Cerebellar cortex (tissue), 1 donor: Measurements from ENCODE around the gene SENP5.
"Not testable (repeated sequence)": the region's sequence is repeated elsewhere in the genome, so short reads cannot be mapped to it uniquely, and the experiment has no call there.

Experiments used
- DNase-seq: peaks from one replicate; pipeline ENCODE4 v3.0.0-alpha.2; 2015; ENCODE audit warnings: low spot score

The SENP5 gene, protein sequence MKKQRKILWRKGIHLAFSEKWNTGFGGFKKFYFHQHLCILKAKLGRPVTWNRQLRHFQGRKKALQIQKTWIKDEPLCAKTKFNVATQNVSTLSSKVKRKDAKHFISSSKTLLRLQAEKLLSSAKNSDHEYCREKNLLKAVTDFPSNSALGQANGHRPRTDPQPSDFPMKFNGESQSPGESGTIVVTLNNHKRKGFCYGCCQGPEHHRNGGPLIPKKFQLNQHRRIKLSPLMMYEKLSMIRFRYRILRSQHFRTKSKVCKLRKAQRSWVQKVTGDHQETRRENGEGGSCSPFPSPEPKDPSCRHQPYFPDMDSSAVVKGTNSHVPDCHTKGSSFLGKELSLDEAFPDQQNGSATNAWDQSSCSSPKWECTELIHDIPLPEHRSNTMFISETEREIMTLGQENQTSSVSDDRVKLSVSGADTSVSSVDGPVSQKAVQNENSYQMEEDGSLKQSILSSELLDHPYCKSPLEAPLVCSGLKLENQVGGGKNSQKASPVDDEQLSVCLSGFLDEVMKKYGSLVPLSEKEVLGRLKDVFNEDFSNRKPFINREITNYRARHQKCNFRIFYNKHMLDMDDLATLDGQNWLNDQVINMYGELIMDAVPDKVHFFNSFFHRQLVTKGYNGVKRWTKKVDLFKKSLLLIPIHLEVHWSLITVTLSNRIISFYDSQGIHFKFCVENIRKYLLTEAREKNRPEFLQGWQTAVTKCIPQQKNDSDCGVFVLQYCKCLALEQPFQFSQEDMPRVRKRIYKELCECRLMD

GRCh38 chr3:196867507-196868296 lies at the start of gene SENP5:
Gene SENP5, plus strand, starts transcription at chr3:196867920. Its CDS starts 17,262 bp downstream, at chr3:196885182.
- peak; percentile 88 for DNase-seq

DNA sequence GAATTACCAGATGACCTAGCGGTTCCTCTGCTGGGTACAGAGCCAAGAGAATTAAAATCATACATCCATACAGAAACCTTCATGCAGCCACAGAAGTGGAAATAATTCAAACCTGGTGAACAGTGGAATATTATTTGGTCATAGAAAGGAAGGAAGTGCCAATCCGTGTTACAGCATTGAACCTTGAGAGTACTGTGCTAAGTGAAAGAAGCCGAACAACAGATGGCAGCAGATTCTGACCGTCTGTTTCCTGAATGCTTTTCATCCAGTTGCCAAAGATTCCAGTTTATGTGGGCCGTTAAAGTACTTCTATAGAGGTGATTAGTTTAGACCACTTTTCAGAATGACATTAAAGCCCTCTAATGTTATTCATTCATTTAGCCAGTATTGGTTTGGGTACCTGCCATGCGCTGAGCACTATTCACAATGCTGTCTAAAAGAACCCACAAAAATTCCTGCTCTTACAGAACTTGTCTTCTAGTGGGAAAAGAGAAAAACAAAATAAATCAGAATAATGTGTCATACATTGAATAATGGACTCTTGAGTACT lies 45.8 kb upstream of the SENP5 start:
- DNase-seq, result no peak

DNA sequence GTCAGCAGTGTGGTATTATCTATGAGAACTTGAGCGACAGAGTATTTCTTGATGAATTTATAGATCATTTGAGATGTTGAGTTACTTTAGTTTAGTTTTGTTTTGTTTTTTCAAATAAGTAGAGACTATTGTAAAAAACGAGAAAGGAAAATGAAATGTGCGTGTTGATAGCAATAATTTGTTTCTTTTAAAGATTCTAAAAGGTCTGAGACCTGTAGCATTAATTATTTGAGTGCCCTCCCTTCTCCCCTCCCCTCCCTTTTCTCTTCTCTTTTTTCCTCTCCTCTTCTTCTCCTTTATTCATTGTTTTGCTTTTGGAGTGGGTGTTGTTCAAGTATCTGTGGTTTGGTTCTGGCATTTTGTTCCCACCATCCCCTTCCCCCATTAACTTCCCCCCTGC lies 38.1 kb upstream of the SENP5 start:
- DNase-seq, result not testable (repeated sequence)

GRCh38 chr3:196835086-196835485 lies 32.6 kb upstream of the SENP5 start:
- DNase-seq, result no peak

- DNase-seq, result not testable (repeated sequence)
Observed at GRCh38 chr3:196836626-196837025, 31.1 kb upstream of the SENP5 start.

DNA sequence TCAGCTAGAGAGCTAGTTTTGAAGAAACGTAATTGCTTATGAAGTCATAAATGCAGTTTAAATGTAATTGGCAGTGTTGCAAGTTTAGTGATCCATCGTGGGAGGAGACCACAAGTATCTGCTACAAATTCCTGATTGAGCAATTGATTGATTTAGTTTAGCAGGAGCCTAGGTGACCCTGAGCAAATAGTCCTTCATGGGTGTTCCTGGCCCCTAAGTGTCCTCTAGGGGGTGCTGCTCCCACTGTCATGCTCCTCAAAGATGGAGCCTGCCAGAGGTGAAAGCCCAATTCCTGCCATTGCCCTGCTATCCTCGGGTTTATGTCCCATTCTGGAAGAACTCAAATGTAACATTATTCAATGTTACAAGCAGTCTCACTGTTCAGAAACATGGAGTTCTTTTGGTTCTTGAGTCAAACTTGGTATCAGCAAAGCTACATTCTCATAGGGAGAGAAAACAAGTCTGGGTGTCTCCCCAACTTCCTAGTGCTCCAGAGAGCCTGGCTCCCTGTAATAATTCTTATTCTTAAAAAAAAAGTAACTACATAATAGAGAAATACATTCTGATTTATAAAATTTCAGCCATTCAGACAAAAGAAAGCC lies 29.8 kb upstream of the SENP5 start:
- peak; percentile 57 for DNase-seq

- DNase-seq, result not testable (repeated sequence)
Observed at GRCh38 chr3:196839351-196839750, 28.4 kb upstream of the SENP5 start.

DNA sequence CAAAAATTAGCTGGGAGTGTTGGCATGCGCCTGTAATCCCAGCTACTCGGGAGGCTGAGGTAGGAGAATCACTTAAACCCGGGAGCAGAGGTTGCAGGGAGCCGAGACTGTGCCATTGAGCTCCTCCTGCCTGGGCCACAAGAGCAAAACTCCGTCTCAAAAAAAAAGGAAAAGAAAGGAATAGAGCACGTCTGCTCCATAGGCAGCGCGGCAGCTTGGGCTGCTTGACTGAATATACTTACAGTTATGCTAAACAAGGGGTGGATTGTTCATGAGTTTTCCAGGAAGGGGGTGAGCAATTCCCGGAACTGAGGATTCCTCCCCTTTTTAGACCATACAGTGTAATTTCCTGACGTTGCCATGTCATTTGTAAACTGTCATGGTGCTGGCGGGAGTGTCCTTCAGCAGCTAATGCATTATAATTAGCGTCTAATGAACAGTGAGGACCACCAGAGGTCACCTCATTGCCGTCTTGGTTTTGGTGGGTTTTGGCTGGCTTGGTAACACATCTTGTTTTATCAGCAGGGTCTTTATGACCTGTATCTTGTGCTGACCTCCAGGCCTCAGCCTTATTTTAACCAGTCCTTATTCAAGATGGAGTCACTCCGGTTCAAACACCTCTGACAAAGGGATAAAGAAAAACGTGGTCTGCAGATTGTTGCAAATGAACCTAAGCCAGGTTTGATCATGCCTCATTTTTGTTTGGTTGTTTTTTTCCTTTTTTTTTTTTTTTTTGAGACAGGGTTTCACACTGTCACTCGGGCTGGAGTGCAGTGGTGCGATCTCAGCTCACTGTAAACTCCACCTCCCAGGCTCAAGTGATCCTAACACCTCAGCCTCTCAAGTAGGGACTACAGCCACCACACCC lies 24.9 kb upstream of the SENP5 start:
- DNase-seq, result no peak

GRCh38 chr3:196843435-196844110 lies 24.1 kb upstream of the SENP5 start:
- peak; percentile 5 for DNase-seq

GRCh38 chr3:196844235-196845219 lies 23.2 kb upstream of the SENP5 start:
- not testable (repeated sequence) for DNase-seq

GRCh38 chr3:196848375-196848774 lies 19.3 kb upstream of the SENP5 start:
- DNase-seq, result not testable (repeated sequence)

DNA sequence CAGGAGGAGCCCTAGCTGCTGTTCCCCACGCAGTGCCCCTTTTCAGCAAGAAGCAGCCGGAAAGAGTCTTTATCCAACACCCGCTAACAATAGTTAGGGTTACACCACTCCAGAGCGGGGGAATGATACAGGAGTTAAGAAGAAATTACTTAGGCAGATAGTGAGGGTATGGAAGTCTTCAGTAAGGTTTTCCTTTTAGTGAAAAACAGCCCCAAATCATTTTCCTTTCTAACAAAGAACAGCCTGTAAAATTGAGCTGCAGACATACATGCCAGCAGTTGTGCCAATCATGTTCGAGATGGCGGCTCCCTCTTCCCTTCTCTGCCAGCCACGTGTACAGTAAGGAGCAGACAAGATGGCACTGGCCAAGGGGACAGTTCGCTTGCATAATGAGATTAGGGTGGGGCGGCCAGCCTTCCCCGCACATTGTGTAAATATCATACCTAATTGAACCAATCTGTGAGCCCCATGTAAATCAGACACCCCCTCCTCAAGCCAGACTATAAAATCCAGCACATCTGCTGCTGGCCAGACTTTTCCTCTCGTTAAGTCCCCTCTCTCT lies 18.5 kb upstream of the SENP5 start:
- no peak for DNase-seq

DNA sequence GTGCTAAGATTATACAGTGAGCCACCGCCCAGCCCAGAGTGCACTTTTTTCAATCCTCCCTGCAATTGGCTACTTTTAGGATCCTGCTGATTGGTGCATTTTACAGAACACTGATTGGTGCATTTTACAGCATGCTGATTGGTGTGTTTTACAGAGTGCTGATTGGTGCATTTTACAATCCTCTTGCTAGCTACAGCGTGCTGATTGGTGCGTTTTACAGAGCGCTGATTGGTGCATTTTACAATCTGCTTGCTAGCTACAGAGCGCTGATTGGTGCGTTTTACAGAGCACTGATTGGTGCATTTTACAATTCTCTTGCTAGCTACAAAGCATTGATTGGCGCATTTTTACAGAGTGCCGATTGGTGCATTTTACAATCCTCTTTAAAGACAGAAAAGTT lies 4.7 kb upstream of the SENP5 start:
- DNase-seq, result not testable (repeated sequence)

DNA sequence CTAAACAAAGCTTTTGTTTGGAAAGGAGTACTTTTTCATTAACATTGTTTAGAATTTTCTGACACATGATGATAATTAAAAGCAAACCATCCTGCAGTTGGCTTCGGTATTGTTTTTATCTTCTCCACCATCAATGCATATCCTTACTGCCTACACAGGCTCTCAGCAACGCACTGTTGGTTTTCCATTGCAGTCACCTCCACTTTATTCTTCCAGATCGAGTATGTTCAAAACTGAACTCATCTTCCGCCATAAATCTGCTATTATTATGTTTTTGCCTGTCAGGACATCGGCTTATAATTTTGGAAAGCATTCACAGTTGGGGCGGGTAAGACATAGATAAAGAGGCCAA lies 589 bp upstream of the SENP5 start:
- no peak for DNase-seq

GRCh38 chr3:196868297-196868661 lies 559 bp downstream of the SENP5 start:
- DNase-seq, result peak; percentile 11

- no peak for DNase-seq
Observed at GRCh38 chr3:196872316-196872715, 4.6 kb downstream of the SENP5 start.

GRCh38 chr3:196874511-196875094 lies 6.9 kb downstream of the SENP5 start:
- DNase-seq, result not testable (repeated sequence)

GRCh38 chr3:196875258-196875657 lies 7.5 kb downstream of the SENP5 start:
- DNase-seq, result no peak
